ENCODE data around the gene PSMD2. TPM values are rescaled to one million over a fixed set of nuclear protein-coding genes. Genes with fewer than 3 reads are reported as not detected.

Gene PSMD2
- total RNA-seq, 1 experiment from 2014 or later, result 536 TPM

DNA sequence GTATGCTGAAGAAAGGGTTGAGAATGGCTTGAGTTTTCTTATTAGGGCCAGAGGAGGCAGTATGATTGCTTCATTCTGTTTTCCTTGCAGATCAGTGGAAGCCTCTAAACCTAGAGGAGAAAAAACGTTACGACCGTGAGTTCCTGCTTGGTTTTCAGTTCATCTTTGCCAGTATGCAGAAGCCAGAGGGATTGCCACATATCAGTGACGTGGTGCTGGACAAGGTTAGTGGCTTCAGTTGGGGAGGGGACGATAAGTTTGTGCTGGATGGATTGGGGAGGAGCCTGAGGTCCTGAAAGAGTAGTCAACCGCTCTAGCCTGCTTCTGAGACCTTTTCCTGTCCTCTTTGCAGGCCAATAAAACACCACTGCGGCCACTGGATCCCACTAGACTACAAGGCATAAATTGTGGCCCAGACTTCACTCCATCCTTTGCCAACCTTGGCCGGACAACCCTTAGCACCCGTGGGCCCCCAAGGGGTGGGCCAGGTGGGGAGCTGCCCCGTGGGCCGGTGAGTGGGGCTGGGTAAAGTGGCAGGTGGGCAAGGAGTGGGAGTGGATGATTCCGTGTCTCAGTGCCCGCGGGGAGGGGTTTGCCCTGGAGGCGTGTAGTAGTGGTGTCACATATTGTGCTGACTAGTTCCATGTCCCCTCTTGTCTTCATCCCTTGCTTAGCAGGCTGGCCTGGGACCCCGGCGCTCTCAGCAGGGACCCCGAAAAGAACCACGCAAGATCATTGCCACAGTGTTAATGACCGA is 23.9 kb downstream of the PSMD2 start:
- H3K27ac ChIP-seq (ENCODE audit: low read length), result no peak overlapping the region; the same call in 1 of the 2 replicates
- peaks cover 29% of the 10 kb centered on the region for H3K4me1 ChIP-seq (ENCODE audit: control insufficient read depth, insufficient read depth, low read length)
- H3K36me3 ChIP-seq (ENCODE audit: control insufficient read depth, insufficient read depth, low read length), result peaks cover 78% of the 10 kb centered on the region
- in situ Hi-C loops (cut with HindIII; ENCODE audit: low pct_unique_long_range_greater_than_20kb, low sequenced_read_pairs), result no loop called here
- intact Hi-C loops (cut with micrococcal nuclease; ENCODE audit: unreplicated experiment), result no loop called here
- no peak for ATAC-seq
- H3K4me3 ChIP-seq (ENCODE audit: low read depth in 2 of 2, low read length in 2 of 2), result no peak overlapping the region
- H3K9me3 ChIP-seq (ENCODE audit: control insufficient read depth, insufficient read depth, low read depth, low read length), result no peaks in the 10 kb centered on the region
- BruUV-seq (replicated peaks), result no TSS peak
- DNase-seq (ENCODE audit: low read depth, low spot score), result no peak
- H3K27me3 ChIP-seq (ENCODE audit: control insufficient read depth, insufficient read depth, low read length), result no peaks in the 10 kb centered on the region
- ChIA-PET POLR2A (interaction anchor here (0.5 kb wide), 1 partner anchor 1500 kb away, joined by 3 read pairs; no protein-coding TSS in a partner anchor), CTCF (no interaction called here)
- TF ChIP-seq, protein P1, sequence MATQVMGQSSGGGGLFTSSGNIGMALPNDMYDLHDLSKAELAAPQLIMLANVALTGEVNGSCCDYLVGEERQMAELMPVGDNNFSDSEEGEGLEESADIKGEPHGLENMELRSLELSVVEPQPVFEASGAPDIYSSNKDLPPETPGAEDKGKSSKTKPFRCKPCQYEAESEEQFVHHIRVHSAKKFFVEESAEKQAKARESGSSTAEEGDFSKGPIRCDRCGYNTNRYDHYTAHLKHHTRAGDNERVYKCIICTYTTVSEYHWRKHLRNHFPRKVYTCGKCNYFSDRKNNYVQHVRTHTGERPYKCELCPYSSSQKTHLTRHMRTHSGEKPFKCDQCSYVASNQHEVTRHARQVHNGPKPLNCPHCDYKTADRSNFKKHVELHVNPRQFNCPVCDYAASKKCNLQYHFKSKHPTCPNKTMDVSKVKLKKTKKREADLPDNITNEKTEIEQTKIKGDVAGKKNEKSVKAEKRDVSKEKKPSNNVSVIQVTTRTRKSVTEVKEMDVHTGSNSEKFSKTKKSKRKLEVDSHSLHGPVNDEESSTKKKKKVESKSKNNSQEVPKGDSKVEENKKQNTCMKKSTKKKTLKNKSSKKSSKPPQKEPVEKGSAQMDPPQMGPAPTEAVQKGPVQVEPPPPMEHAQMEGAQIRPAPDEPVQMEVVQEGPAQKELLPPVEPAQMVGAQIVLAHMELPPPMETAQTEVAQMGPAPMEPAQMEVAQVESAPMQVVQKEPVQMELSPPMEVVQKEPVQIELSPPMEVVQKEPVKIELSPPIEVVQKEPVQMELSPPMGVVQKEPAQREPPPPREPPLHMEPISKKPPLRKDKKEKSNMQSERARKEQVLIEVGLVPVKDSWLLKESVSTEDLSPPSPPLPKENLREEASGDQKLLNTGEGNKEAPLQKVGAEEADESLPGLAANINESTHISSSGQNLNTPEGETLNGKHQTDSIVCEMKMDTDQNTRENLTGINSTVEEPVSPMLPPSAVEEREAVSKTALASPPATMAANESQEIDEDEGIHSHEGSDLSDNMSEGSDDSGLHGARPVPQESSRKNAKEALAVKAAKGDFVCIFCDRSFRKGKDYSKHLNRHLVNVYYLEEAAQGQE (IDR thresholded peaks at IDR 0.05; ENCODE audit: insufficient read depth in 1 of 2, low read depth in 2 of 2, low read length in 1 of 2), result no peak
- no peak for TF ChIP-seq SIN3A (IDR thresholded peaks at IDR 0.05; ENCODE audit: borderline replicate concordance, insufficient read depth, low read depth, low read length)
- TF ChIP-seq TCF7L2 (IDR thresholded peaks at IDR 0.05; ENCODE audit: low read depth, low read length), result no peak

DNA sequence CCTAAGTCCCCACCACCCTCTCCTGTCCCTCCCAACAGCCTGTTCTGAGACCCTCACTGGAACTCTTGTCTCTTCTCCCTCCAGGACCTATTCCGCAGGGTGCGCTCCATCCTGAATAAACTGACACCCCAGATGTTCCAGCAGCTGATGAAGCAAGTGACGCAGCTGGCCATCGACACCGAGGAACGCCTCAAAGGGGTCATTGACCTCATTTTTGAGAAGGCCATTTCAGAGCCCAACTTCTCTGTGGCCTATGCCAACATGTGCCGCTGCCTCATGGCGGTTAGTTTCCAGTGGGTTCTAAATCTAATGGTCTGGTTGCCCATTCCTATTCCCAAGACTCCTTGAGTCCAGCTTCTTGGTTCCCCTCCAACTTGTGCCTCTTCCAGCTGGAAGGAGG is 24.7 kb downstream of the PSMD2 start:
- ChIA-PET CTCF (no interaction called here), POLR2A (no interaction called here)
- H3K36me3 ChIP-seq (ENCODE audit: control insufficient read depth, insufficient read depth, low read length), result peaks cover 75% of the 10 kb centered on the region
- DNase-seq (ENCODE audit: low read depth, low spot score), result no peak
- ATAC-seq, result no peak
- H3K9me3 ChIP-seq (ENCODE audit: control insufficient read depth, insufficient read depth, low read depth, low read length), result no peaks in the 10 kb centered on the region
- H3K4me1 ChIP-seq (ENCODE audit: control insufficient read depth, insufficient read depth, low read length), result peaks cover 21% of the 10 kb centered on the region
- H3K27me3 ChIP-seq (ENCODE audit: control insufficient read depth, insufficient read depth, low read length), result no peaks in the 10 kb centered on the region
- BruUV-seq (replicated peaks), result no TSS peak
- no peak overlapping the region for H3K27ac ChIP-seq (ENCODE audit: low read length)
- TF ChIP-seq TCF7L2 (IDR thresholded peaks at IDR 0.05; ENCODE audit: low read depth, low read length) (no peak), POLR2AphosphoS5 (IDR thresholded peaks at IDR 0.05; ENCODE audit: low read depth, low read length) (no peak; the same call in 1 of the 2 replicates), SIN3A (IDR thresholded peaks at IDR 0.05; ENCODE audit: borderline replicate concordance, insufficient read depth, low read depth, low read length) (no peak)
- TF ChIP-seq, protein P1 (IDR thresholded peaks at IDR 0.05; ENCODE audit: insufficient read depth in 1 of 2, low read depth in 2 of 2, low read length in 1 of 2), result no peak
- TF ChIP-seq, protein P2, sequence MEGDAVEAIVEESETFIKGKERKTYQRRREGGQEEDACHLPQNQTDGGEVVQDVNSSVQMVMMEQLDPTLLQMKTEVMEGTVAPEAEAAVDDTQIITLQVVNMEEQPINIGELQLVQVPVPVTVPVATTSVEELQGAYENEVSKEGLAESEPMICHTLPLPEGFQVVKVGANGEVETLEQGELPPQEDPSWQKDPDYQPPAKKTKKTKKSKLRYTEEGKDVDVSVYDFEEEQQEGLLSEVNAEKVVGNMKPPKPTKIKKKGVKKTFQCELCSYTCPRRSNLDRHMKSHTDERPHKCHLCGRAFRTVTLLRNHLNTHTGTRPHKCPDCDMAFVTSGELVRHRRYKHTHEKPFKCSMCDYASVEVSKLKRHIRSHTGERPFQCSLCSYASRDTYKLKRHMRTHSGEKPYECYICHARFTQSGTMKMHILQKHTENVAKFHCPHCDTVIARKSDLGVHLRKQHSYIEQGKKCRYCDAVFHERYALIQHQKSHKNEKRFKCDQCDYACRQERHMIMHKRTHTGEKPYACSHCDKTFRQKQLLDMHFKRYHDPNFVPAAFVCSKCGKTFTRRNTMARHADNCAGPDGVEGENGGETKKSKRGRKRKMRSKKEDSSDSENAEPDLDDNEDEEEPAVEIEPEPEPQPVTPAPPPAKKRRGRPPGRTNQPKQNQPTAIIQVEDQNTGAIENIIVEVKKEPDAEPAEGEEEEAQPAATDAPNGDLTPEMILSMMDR (IDR thresholded peaks at IDR 0.05), result no peak
- H3K4me3 ChIP-seq (ENCODE audit: low read depth in 2 of 2, low read length in 2 of 2), result no peak overlapping the region
- in situ Hi-C loops (cut with HindIII; ENCODE audit: low pct_unique_long_range_greater_than_20kb, low sequenced_read_pairs), result no loop called here
- intact Hi-C loops (cut with micrococcal nuclease; ENCODE audit: unreplicated experiment), result no loop called here

Measured in Panc1 (cell line).